K562 (cell line): ENCODE results near the gene PRKAA1. TPM values are rescaled to one million over a fixed set of nuclear protein-coding genes. Genes with fewer than 3 reads are reported as not detected.
A peak's percentile ranks its signal among the peaks of the same experiment; 100 is the strongest.

Experiments
- ASH1L ChIP-seq: fragments of 450-650 bp; IDR thresholded peaks from 2 replicates; pipeline ENCODE4 v1.6.1; 2018; ENCODE audit warnings: borderline replicate concordance, mild to moderate bottlenecking, low read depth; ENCODE audit not compliant: partially characterized antibody
- DIDO1 ChIP-seq: fragments of 450-650 bp; IDR thresholded peaks from 2 replicates; pipeline ENCODE4 v1.6.1; 2016; ENCODE audit warnings: low read depth, missing biosample characterization, missing genetic modification characterization
- FOXM1 ChIP-seq, 2 experiments: fragments of 450-650 bp in 1 of 2; sonication (generic) in 1 of 2; formaldehyde crosslinking in 1 of 2; IDR thresholded peaks; 2 replicates each; pipeline versions ENCODE4 v1.6.1 to v1.9.0; 2017 to 2022; ENCODE audit warnings: low read depth in 2 of 2, mild to moderate bottlenecking in 2 of 2, missing genetic modification reagents in 1 of 2, moderate library complexity in 1 of 2
- GTF2F1 ChIP-seq: IDR thresholded peaks from 2 replicates; pipeline ENCODE4 v1.6.1; 2011; ENCODE audit warnings: low read depth, low read length, improper control_type of control experiment
- HMG20B ChIP-seq: fragments of 250-450 bp; sonication (Bioruptor Pico); IDR thresholded peaks from 2 replicates; pipeline ENCODE4 v1.5.0; 2021; ENCODE audit warnings: mild to moderate bottlenecking
- MTF1 ChIP-seq: fragments of 250-450 bp; sonication (Bioruptor Pico); IDR thresholded peaks from 2 replicates; pipeline ENCODE4 v1.9.0; 2021; ENCODE audit warnings: moderate library complexity, mild to moderate bottlenecking, inconsistent platforms, borderline replicate concordance
- NFIC ChIP-seq: fragments of 450-650 bp; IDR thresholded peaks from 2 replicates; pipeline ENCODE4 v1.6.1; 2017; ENCODE audit warnings: mild to moderate bottlenecking, inconsistent platforms
- RB1 ChIP-seq: fragments of 450-650 bp; IDR thresholded peaks from 2 replicates; pipeline ENCODE4 v1.6.1; 2017; ENCODE audit warnings: low read depth, mild to moderate bottlenecking
- SIN3A ChIP-seq, 2 experiments: fragments of 150-350 bp in 1 of 2; IDR thresholded peaks; 2 replicates each; pipeline ENCODE4 v1.6.1; 2011 to 2016; ENCODE audit warnings: borderline replicate concordance in 2 of 2, low read depth in 2 of 2, low read length in 2 of 2, mild to moderate bottlenecking in 2 of 2, moderate library complexity in 2 of 2; ENCODE audit not compliant: control insufficient read depth in 1 of 2
- ZFP1 ChIP-seq: fragments of 450-650 bp; formaldehyde crosslinking; IDR thresholded peaks from 2 replicates; pipeline ENCODE4 v1.4.0; 2020; ENCODE audit warnings: mild to moderate bottlenecking, mixed read lengths
- ZNF146 ChIP-seq: IDR thresholded peaks from one replicate; pipeline ENCODE4 v1.6.1; 2018; ENCODE audit warnings: missing compliant biosample characterization; ENCODE audit not compliant: unreplicated experiment
- ZNF584 ChIP-seq: fragments of 200-800 bp; sonication (Bioruptor generic); IDR thresholded peaks from 2 replicates; pipeline ENCODE4 v1.6.1; 2016; ENCODE audit warnings: low read depth, mild to moderate bottlenecking, missing genetic modification characterization, missing compliant biosample characterization
- ZNF778 ChIP-seq: fragments of 450-650 bp; formaldehyde crosslinking; IDR thresholded peaks from 2 replicates; pipeline ENCODE4 v1.4.0; 2020; ENCODE audit warnings: mild to moderate bottlenecking, moderate library complexity
- polyA plus RNA-seq, 8 experiments: library from polyadenylated mRNA; depleted of rRNA in 4 of 8; stranded (reverse) in 5 of 8; unstranded in 3 of 8; fragments of >200 nt; fragmentation: Nextera tagmentation in 2 of 8; fragmentation: Illumina TruSeq in 1 of 8; extraction: Ambion mirVana in 2 of 8; extraction: Trizol in 1 of 8; gene quantifications; 2 replicates each; pipeline versions ENCODE4 v1.2.1 to v1.2.3, GENCODE V29; 2011 to 2014; ENCODE audit warnings: inconsistent platforms in 1 of 8, missing spikeins in 1 of 8
- total RNA-seq, 7 experiments: library from RNA; depleted of rRNA in 6 of 7; stranded (reverse); fragments of >200 nt in 6 of 7; fragmentation: Illumina TruSeq in 2 of 7; extraction: Trizol in 2 of 7; gene quantifications; 2 replicates each; pipeline versions ENCODE4 v1.2.1 to v1.2.3, GENCODE V29; 2011 to 2021; ENCODE audit warnings: low replicate concordance in 1 of 7
- TF ChIP-seq, protein P1 (sequence below), 2 experiments: fragments of 150-350 bp in 1 of 2; IDR thresholded peaks; 2 replicates each; pipeline ENCODE4 v1.6.1; 2012 to 2016; ENCODE audit warnings: low read depth in 2 of 2, low read length in 2 of 2, mild to moderate bottlenecking in 1 of 2, moderate library complexity in 1 of 2
- TF ChIP-seq, protein P2 (sequence below): sonication (generic); formaldehyde crosslinking; IDR thresholded peaks from 2 replicates; pipeline ENCODE4 v1.8.1; 2023; ENCODE audit warnings: mild to moderate bottlenecking, missing genetic modification reagents
- TF ChIP-seq, protein P3 (sequence below): sonication (generic); formaldehyde crosslinking; IDR thresholded peaks from 2 replicates; pipeline ENCODE4 v1.8.1; 2023; ENCODE audit warnings: mild to moderate bottlenecking, missing genetic modification reagents
- TF ChIP-seq, protein P4 (sequence below): fragments of 450-650 bp; formaldehyde crosslinking; IDR thresholded peaks from 2 replicates; pipeline ENCODE4 v1.4.0; 2020; ENCODE audit warnings: mild to moderate bottlenecking, moderate library complexity
- TF ChIP-seq, protein P5 (sequence below): IDR thresholded peaks from 2 replicates; pipeline ENCODE4 v1.6.1; 2014; ENCODE audit warnings: antibody characterized with exemption

The PRKAA1 gene
- total and polyA plus RNA-seq, 9 of the 15 experiments (the other 6 are each of a cell fraction or from before 2014, with no cell fraction given): 24.5 to 84.0 (median 51.4) TPM

DNA sequence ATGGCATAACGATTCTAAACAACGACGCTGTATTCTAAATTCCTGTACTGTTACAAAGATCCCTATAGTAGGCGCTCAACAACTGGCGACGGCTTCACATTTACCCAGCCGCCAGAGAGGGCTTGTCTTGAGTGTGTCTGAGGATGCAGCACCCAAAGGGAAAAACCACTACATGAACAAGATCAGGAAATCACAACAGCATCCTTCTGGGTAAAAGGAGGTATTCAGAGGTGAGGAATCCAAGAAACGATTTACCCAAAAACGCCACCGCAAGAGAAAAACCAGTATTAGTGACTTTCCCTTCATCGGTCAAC, 43.1 kb downstream of the PRKAA1 start (continued):
- TF ChIP-seq DIDO1: no peak
- TF ChIP-seq GTF2F1: no peak
- TF ChIP-seq, protein P1, sequence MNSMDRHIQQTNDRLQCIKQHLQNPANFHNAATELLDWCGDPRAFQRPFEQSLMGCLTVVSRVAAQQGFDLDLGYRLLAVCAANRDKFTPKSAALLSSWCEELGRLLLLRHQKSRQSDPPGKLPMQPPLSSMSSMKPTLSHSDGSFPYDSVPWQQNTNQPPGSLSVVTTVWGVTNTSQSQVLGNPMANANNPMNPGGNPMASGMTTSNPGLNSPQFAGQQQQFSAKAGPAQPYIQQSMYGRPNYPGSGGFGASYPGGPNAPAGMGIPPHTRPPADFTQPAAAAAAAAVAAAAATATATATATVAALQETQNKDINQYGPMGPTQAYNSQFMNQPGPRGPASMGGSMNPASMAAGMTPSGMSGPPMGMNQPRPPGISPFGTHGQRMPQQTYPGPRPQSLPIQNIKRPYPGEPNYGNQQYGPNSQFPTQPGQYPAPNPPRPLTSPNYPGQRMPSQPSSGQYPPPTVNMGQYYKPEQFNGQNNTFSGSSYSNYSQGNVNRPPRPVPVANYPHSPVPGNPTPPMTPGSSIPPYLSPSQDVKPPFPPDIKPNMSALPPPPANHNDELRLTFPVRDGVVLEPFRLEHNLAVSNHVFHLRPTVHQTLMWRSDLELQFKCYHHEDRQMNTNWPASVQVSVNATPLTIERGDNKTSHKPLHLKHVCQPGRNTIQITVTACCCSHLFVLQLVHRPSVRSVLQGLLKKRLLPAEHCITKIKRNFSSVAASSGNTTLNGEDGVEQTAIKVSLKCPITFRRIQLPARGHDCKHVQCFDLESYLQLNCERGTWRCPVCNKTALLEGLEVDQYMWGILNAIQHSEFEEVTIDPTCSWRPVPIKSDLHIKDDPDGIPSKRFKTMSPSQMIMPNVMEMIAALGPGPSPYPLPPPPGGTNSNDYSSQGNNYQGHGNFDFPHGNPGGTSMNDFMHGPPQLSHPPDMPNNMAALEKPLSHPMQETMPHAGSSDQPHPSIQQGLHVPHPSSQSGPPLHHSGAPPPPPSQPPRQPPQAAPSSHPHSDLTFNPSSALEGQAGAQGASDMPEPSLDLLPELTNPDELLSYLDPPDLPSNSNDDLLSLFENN (IDR thresholded peaks at IDR 0.05; ENCODE audit: low read depth in 2 of 2, low read length in 2 of 2): no peak
- TF ChIP-seq ASH1L: no peak
- TF ChIP-seq ZFP1 (CRISPR knock-in tag): no peak
- TF ChIP-seq, protein P2, sequence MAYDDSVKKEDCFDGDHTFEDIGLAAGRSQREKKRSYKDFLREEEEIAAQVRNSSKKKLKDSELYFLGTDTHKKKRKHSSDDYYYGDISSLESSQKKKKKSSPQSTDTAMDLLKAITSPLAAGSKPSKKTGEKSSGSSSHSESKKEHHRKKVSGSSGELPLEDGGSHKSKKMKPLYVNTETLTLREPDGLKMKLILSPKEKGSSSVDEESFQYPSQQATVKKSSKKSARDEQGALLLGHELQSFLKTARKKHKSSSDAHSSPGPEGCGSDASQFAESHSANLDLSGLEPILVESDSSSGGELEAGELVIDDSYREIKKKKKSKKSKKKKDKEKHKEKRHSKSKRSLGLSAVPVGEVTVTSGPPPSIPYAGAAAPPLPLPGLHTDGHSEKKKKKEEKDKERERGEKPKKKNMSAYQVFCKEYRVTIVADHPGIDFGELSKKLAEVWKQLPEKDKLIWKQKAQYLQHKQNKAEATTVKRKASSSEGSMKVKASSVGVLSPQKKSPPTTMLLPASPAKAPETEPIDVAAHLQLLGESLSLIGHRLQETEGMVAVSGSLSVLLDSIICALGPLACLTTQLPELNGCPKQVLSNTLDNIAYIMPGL (CRISPR knock-in tag): no peak; the same call in 1 of the 2 replicates
- no peak for TF ChIP-seq FOXM1 (IDR thresholded peaks at IDR 0.05; ENCODE audit: low read depth)
- 0 out of 2 replicates have a peak, but pooled peaks have one; percentile 26 for TF ChIP-seq FOXM1 (CRISPR knock-in tag; IDR thresholded peaks at IDR 0.05; ENCODE audit: low read depth)
- peak; percentile 58; the same call in 1 of the 2 replicates for TF ChIP-seq RB1
- TF ChIP-seq, protein P3, sequence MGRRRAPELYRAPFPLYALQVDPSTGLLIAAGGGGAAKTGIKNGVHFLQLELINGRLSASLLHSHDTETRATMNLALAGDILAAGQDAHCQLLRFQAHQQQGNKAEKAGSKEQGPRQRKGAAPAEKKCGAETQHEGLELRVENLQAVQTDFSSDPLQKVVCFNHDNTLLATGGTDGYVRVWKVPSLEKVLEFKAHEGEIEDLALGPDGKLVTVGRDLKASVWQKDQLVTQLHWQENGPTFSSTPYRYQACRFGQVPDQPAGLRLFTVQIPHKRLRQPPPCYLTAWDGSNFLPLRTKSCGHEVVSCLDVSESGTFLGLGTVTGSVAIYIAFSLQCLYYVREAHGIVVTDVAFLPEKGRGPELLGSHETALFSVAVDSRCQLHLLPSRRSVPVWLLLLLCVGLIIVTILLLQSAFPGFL (CRISPR knock-in tag): no peak
- TF ChIP-seq HMG20B: no peak
- TF ChIP-seq ZNF146 (CRISPR knock-in tag): no peak
- TF ChIP-seq MTF1 (CRISPR knock-in tag): no peak
- TF ChIP-seq ZNF778 (CRISPR knock-in tag): no peak
- TF ChIP-seq, protein P4, sequence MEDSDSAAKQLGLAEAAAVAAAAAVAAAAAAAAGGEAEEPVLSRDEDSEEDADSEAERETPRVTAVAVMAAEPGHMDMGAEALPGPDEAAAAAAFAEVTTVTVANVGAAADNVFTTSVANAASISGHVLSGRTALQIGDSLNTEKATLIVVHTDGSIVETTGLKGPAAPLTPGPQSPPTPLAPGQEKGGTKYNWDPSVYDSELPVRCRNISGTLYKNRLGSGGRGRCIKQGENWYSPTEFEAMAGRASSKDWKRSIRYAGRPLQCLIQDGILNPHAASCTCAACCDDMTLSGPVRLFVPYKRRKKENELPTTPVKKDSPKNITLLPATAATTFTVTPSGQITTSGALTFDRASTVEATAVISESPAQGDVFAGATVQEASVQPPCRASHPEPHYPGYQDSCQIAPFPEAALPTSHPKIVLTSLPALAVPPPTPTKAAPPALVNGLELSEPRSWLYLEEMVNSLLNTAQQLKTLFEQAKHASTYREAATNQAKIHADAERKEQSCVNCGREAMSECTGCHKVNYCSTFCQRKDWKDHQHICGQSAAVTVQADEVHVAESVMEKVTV (CRISPR knock-in tag): peak; percentile 67
- no peak for TF ChIP-seq NFIC
- TF ChIP-seq SIN3A (IDR thresholded peaks at IDR 0.05; ENCODE audit: borderline replicate concordance in 2 of 2, control insufficient read depth in 1 of 2, low read depth in 2 of 2, low read length in 2 of 2): no peak
- TF ChIP-seq, protein P5, sequence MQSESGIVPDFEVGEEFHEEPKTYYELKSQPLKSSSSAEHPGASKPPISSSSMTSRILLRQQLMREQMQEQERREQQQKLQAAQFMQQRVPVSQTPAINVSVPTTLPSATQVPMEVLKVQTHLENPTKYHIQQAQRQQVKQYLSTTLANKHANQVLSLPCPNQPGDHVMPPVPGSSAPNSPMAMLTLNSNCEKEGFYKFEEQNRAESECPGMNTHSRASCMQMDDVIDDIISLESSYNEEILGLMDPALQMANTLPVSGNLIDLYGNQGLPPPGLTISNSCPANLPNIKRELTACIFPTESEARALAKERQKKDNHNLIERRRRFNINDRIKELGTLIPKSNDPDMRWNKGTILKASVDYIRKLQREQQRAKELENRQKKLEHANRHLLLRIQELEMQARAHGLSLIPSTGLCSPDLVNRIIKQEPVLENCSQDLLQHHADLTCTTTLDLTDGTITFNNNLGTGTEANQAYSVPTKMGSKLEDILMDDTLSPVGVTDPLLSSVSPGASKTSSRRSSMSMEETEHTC: no peak
- no peak for TF ChIP-seq ZNF584
